Hepatocyte (in vitro differentiated cells): ENCODE results near the gene VIPR1. TPM values are rescaled to one million over a fixed set of nuclear protein-coding genes. Genes with fewer than 3 reads are reported as not detected.
A peak's percentile ranks its signal among the peaks of the same experiment; 100 is the strongest.

ENCODE experiments used
- DNase-seq: peaks from one replicate; pipeline ENCODE4 v3.0.0-alpha.2; 2016; ENCODE audit warnings: low spot score
- H2AFZ ChIP-seq: fragments of 200-600 bp; sonication (generic); 2 replicates; pipeline ENCODE4 v1.6.0; 2016; ENCODE audit warnings: antibody characterized with exemption, mild to moderate bottlenecking
- H3K27ac ChIP-seq: fragments of 200-600 bp; sonication (generic); 2 replicates; pipeline ENCODE4 v1.5.1; 2016; ENCODE audit warnings: mild to moderate bottlenecking
- H3K27me3 ChIP-seq: fragments of 200-600 bp; sonication (generic); 2 replicates; pipeline ENCODE4 v1.6.1; 2016
- H3K36me3 ChIP-seq: fragments of 200-600 bp; sonication (generic); replicated peaks from 2 replicates; pipeline ENCODE4 v1.5.1; 2016; ENCODE audit warnings: low read depth; ENCODE audit not compliant: insufficient read depth
- H3K4me1 ChIP-seq: fragments of 200-600 bp; sonication (generic); 2 replicates; pipeline ENCODE4 v1.5.1; 2016; ENCODE audit warnings: mild to moderate bottlenecking, moderate library complexity; ENCODE audit not compliant: insufficient read depth
- H3K4me2 ChIP-seq: fragments of 200-600 bp; sonication (generic); 2 replicates; pipeline ENCODE4 v1.6.0; 2016
- H3K4me3 ChIP-seq: fragments of 200-600 bp; sonication (generic); 2 replicates; pipeline ENCODE4 v1.5.1; 2016; ENCODE audit warnings: mild to moderate bottlenecking
- H3K79me2 ChIP-seq: fragments of 200-600 bp; sonication (generic); 2 replicates; pipeline ENCODE4 v1.6.0; 2017; ENCODE audit warnings: mild to moderate bottlenecking
- H3K9me2 ChIP-seq: fragments of 200-600 bp; sonication (generic); replicated peaks from 2 replicates; pipeline ENCODE4 v1.6.0; 2017; ENCODE audit warnings: mild to moderate bottlenecking; ENCODE audit not compliant: insufficient read depth
- H3K9me3 ChIP-seq: fragments of 200-600 bp; sonication (generic); 2 replicates; pipeline ENCODE4 v1.5.1; 2016; ENCODE audit warnings: low read depth, mild to moderate bottlenecking
- H4K20me1 ChIP-seq: fragments of 200-600 bp; sonication (generic); 2 replicates; pipeline ENCODE4 v1.6.0; 2016; ENCODE audit warnings: mild to moderate bottlenecking; ENCODE audit not compliant: insufficient read depth, poor library complexity, severe bottlenecking
- EZH2 ChIP-seq: fragments of 200-600 bp; sonication (generic); IDR thresholded peaks from 2 replicates; pipeline ENCODE4 v1.6.1; 2016; ENCODE audit warnings: antibody characterized with exemption, mild to moderate bottlenecking, borderline replicate concordance
- EZH2phosphoT487 ChIP-seq: fragments of 200-600 bp; sonication (generic); IDR thresholded peaks from one replicate; pipeline ENCODE4 v1.6.1; 2018; ENCODE audit warnings: antibody characterized with exemption, mild to moderate bottlenecking, low read depth, moderate library complexity; ENCODE audit not compliant: unreplicated experiment, severe bottlenecking
- WGBS: methylation state at CpG from one replicate; pipeline ENCODE4 v1.1.6; 2016; ENCODE audit warnings: low lambda C conversion rate; ENCODE audit errors: missing lambda C conversion rate; 5-methylcytosine and 5-hydroxymethylcytosine counted together
- polyA plus RNA-seq: library from polyadenylated mRNA; unstranded; fragments of >200 nt; fragmentation: Nextera tagmentation; extraction: Ambion mirVana; gene quantifications from 2 replicates; pipeline ENCODE4 v1.2.1, GENCODE V29; 2016
- total RNA-seq: library from RNA; depleted of rRNA; stranded (reverse); fragments of >200 nt; gene quantifications from 2 replicates; pipeline ENCODE4 v1.2.3, GENCODE V29; 2014
- TF ChIP-seq, protein P1 (sequence below): fragments of 200-600 bp; sonication (generic); IDR thresholded peaks from 2 replicates; pipeline ENCODE4 v1.5.1; 2016; ENCODE audit warnings: antibody characterized with exemption, mild to moderate bottlenecking; ENCODE audit not compliant: poor library complexity

Gene VIPR1
- total and polyA plus RNA-seq, 2 experiments from 2014 or later = 17.5 to 19.2 TPM

GRCh38 chr3:42541079-42541478, 38.6 kb downstream of the VIPR1 start:
- no peak overlapping the region for H3K27ac ChIP-seq
- no peaks in the 10 kb centered on the region for H3K9me2 ChIP-seq
- TF ChIP-seq EZH2phosphoT487 = no peak
- TF ChIP-seq EZH2 = no peak
- TF ChIP-seq, protein P1, sequence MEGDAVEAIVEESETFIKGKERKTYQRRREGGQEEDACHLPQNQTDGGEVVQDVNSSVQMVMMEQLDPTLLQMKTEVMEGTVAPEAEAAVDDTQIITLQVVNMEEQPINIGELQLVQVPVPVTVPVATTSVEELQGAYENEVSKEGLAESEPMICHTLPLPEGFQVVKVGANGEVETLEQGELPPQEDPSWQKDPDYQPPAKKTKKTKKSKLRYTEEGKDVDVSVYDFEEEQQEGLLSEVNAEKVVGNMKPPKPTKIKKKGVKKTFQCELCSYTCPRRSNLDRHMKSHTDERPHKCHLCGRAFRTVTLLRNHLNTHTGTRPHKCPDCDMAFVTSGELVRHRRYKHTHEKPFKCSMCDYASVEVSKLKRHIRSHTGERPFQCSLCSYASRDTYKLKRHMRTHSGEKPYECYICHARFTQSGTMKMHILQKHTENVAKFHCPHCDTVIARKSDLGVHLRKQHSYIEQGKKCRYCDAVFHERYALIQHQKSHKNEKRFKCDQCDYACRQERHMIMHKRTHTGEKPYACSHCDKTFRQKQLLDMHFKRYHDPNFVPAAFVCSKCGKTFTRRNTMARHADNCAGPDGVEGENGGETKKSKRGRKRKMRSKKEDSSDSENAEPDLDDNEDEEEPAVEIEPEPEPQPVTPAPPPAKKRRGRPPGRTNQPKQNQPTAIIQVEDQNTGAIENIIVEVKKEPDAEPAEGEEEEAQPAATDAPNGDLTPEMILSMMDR = no peak
- no peaks in the 10 kb centered on the region for H4K20me1 ChIP-seq
- H3K4me3 ChIP-seq = no peak overlapping the region
- H3K79me2 ChIP-seq = no peaks in the 10 kb centered on the region
- WGBS = 77% methylated on average over 3 of the region's 3 CpGs
- no peaks in the 10 kb centered on the region for H3K27me3 ChIP-seq
- DNase-seq = no peak
- no peak overlapping the region for H3K4me2 ChIP-seq
- peaks cover 19% of the 10 kb centered on the region for H3K4me1 ChIP-seq
- no peaks in the 10 kb centered on the region for H3K9me3 ChIP-seq
- H2AFZ ChIP-seq = no peak overlapping the region
- no peaks in the 10 kb centered on the region for H3K36me3 ChIP-seq

- Histone ChIP-seq H3K79me2 (no peaks in the 10 kb centered on the region), H3K36me3 (no peaks in the 10 kb centered on the region), H3K4me2 (peak overlapping the region; percentile 59), H3K27ac (no peak overlapping the region), H4K20me1 (no peaks in the 10 kb centered on the region), H3K9me2 (no peaks in the 10 kb centered on the region), H2AFZ (no peak overlapping the region), H3K4me3 (no peak overlapping the region), H3K27me3 (no peaks in the 10 kb centered on the region), H3K9me3 (no peaks in the 10 kb centered on the region), H3K4me1 (peaks cover 19% of the 10 kb centered on the region)
- peak; percentile 39 for DNase-seq
- 37% methylated on average over 12 of the region's 12 CpGs for WGBS
- TF ChIP-seq, protein P1 = no peak
- TF ChIP-seq EZH2phosphoT487 (no peak), EZH2 (no peak)
Observed at GRCh38 chr3:42544492-42545283, 42.2 kb downstream of the VIPR1 start.

- H4K20me1 ChIP-seq = no peaks in the 10 kb centered on the region
- 82% methylated on average over 5 of the region's 5 CpGs for WGBS
- no peaks in the 10 kb centered on the region for H3K79me2 ChIP-seq
- no peak overlapping the region for H2AFZ ChIP-seq
- no peaks in the 10 kb centered on the region for H3K36me3 ChIP-seq
- H3K4me3 ChIP-seq = no peak overlapping the region
- no peaks in the 10 kb centered on the region for H3K9me2 ChIP-seq
- no peaks in the 10 kb centered on the region for H3K9me3 ChIP-seq
- H3K27ac ChIP-seq = no peak overlapping the region
- peaks cover 19% of the 10 kb centered on the region for H3K4me1 ChIP-seq
- TF ChIP-seq, protein P1 = no peak
- no peak for TF ChIP-seq EZH2phosphoT487
- TF ChIP-seq EZH2 = no peak
- no peak for DNase-seq
- no peaks in the 10 kb centered on the region for H3K27me3 ChIP-seq
- peak overlapping the region; percentile 59 for H3K4me2 ChIP-seq
Observed at GRCh38 chr3:42545284-42545900, 42.9 kb downstream of the VIPR1 start.
